Neural progenitor cell (in vitro differentiated cells): ENCODE data around the gene IRF5. TPM values are rescaled to one million over a fixed set of nuclear protein-coding genes. Genes with fewer than 3 reads are reported as not detected.

Experiments used
- DNase-seq: peaks from one replicate; pipeline ENCODE4 v3.0.0-alpha.2; 2016; ENCODE audit warnings: low spot score
- H2AFZ ChIP-seq: fragments of 200-600 bp; sonication (generic); replicated peaks from 2 replicates; pipeline ENCODE4 v1.6.1; 2016; ENCODE audit warnings: antibody characterized with exemption
- H3F3A ChIP-seq: fragments of 200-600 bp; sonication (generic); 2 replicates; pipeline ENCODE4 v1.6.1; 2016; ENCODE audit warnings: antibody characterized with exemption, low read depth
- H3K27ac ChIP-seq: fragments of 200-600 bp; sonication (generic); 2 replicates; pipeline ENCODE4 v1.5.1; 2016; ENCODE audit warnings: mild to moderate bottlenecking
- H3K27me3 ChIP-seq: fragments of 200-600 bp; sonication (generic); 2 replicates; pipeline ENCODE4 v1.6.1; 2016; ENCODE audit warnings: mild to moderate bottlenecking, moderate library complexity
- H3K36me3 ChIP-seq: fragments of 200-600 bp; sonication (generic); 2 replicates; pipeline ENCODE4 v1.5.1; 2016
- H3K4me1 ChIP-seq: fragments of 200-600 bp; sonication (generic); 2 replicates; pipeline ENCODE4 v1.6.1; 2016; ENCODE audit warnings: mixed run types
- H3K4me2 ChIP-seq: fragments of 200-600 bp; sonication (generic); 2 replicates; pipeline ENCODE4 v1.6.1; 2016
- H3K4me3 ChIP-seq: fragments of 200-600 bp; sonication (generic); 2 replicates; pipeline ENCODE4 v1.5.1; 2016
- H3K79me2 ChIP-seq: fragments of 200-600 bp; sonication (generic); 2 replicates; pipeline ENCODE4 v1.6.1; 2016; ENCODE audit warnings: low read depth
- H3K9ac ChIP-seq: fragments of 200-600 bp; sonication (generic); 2 replicates; pipeline ENCODE4 v1.6.1; 2016
- H3K9me3 ChIP-seq: fragments of 200-600 bp; sonication (generic); 2 replicates; pipeline ENCODE4 v1.5.1; 2016; ENCODE audit warnings: low read depth
- H4K20me1 ChIP-seq: fragments of 200-600 bp; sonication (generic); 2 replicates; pipeline ENCODE4 v1.6.1; 2016; ENCODE audit warnings: low read depth
- H3K27ac Mint-ChIP-seq: 3 replicates; pipeline ENCODE4 v1.8.0; 2021; ENCODE audit warnings: mixed read lengths
- H3K27me3 Mint-ChIP-seq: 2 replicates; pipeline ENCODE4 v1.8.0; 2022; ENCODE audit warnings: low read depth, mild to moderate bottlenecking, inconsistent platforms, moderate library complexity, mixed read lengths; ENCODE audit not compliant: insufficient read depth
- H3K36me3 Mint-ChIP-seq: 3 replicates; pipeline ENCODE4 v1.8.0; 2021; ENCODE audit warnings: mixed read lengths
- H3K4me1 Mint-ChIP-seq: 3 replicates; pipeline ENCODE4 v1.8.0; 2021; ENCODE audit warnings: mixed read lengths
- H3K4me3 Mint-ChIP-seq: 3 replicates; pipeline ENCODE4 v1.8.0; 2021; ENCODE audit warnings: mild to moderate bottlenecking, moderate library complexity, mixed read lengths
- H3K9me3 Mint-ChIP-seq: 3 replicates; pipeline ENCODE4 v1.8.0; 2020; ENCODE audit warnings: mixed read lengths
- CTCF ChIP-seq: fragments of 200-600 bp; sonication (generic); IDR thresholded peaks from 2 replicates; pipeline ENCODE4 v1.5.1; 2017; ENCODE audit warnings: antibody characterized with exemption, mild to moderate bottlenecking
- EZH2 ChIP-seq: fragments of 200-600 bp; sonication (generic); IDR thresholded peaks from 2 replicates; pipeline ENCODE4 v1.6.1; 2017; ENCODE audit warnings: antibody characterized with exemption, mild to moderate bottlenecking, moderate library complexity
- EZH2phosphoT487 ChIP-seq: fragments of 200-600 bp; sonication (generic); IDR thresholded peaks from 2 replicates; pipeline ENCODE4 v1.6.1; 2017; ENCODE audit warnings: antibody characterized with exemption
- total RNA-seq: library from RNA; depleted of rRNA; stranded (reverse); fragments of >200 nt; gene quantifications from 2 replicates; pipeline ENCODE4 v1.2.3, GENCODE V29; 2015; ENCODE audit warnings: low replicate concordance

The IRF5 gene
- total RNA-seq, 1 donor from 2014 or later: 0.22 TPM

GRCh38 chr7:128948312-128948973 is 10.7 kb downstream of the IRF5 start:
- no peak overlapping the region for H2AFZ ChIP-seq
- no peaks in the 10 kb centered on the region for H3K36me3 ChIP-seq
- Mint-ChIP-seq H3K9me3 (no peaks in the 10 kb centered on the region), H3K27ac (peak overlapping the region; percentile 53), H3K4me3 (no peak overlapping the region), H3K36me3 (peaks cover 19% of the 10 kb centered on the region), H3K27me3 (peaks cover 13% of the 10 kb centered on the region), H3K4me1 (no peaks in the 10 kb centered on the region)
- no peaks in the 10 kb centered on the region for H3K9me3 ChIP-seq
- H3F3A ChIP-seq: peaks cover 4% of the 10 kb centered on the region
- H3K27me3 ChIP-seq: no peaks in the 10 kb centered on the region
- H3K27ac ChIP-seq: no peak overlapping the region
- no peaks in the 10 kb centered on the region for H4K20me1 ChIP-seq
- no peaks in the 10 kb centered on the region for H3K4me1 ChIP-seq
- TF ChIP-seq CTCF (no peak), EZH2phosphoT487 (no peak), EZH2 (no peak)
- H3K4me2 ChIP-seq: no peak overlapping the region
- H3K79me2 ChIP-seq: no peaks in the 10 kb centered on the region
- no peak overlapping the region for H3K4me3 ChIP-seq
- DNase-seq: no peak
- H3K9ac ChIP-seq: no peak overlapping the region

- Mint-ChIP-seq H3K9me3 (no peaks in the 10 kb centered on the region), H3K27ac (no peak overlapping the region)
- TF ChIP-seq EZH2 (no peak), CTCF (no peak), EZH2phosphoT487 (no peak)
These were observed 11.4 kb downstream of the IRF5 start for GRCh38 chr7:128948976-128949760.

GRCh38 chr7:128951296-128951695 is 13.6 kb downstream of the IRF5 start:
- H3K27me3 ChIP-seq: no peaks in the 10 kb centered on the region
- TF ChIP-seq CTCF (no peak), EZH2 (no peak), EZH2phosphoT487 (no peak)
- no peak overlapping the region for H3K4me2 ChIP-seq
- no peaks in the 10 kb centered on the region for H3K4me1 ChIP-seq
- H3K9me3 ChIP-seq: no peaks in the 10 kb centered on the region
- Mint-ChIP-seq H3K36me3 (peaks cover 26% of the 10 kb centered on the region), H3K27me3 (peaks cover 13% of the 10 kb centered on the region), H3K9me3 (no peaks in the 10 kb centered on the region), H3K27ac (no peak overlapping the region), H3K4me3 (no peak overlapping the region), H3K4me1 (no peaks in the 10 kb centered on the region)
- H3K79me2 ChIP-seq: no peaks in the 10 kb centered on the region
- DNase-seq: no peak
- no peaks in the 10 kb centered on the region for H3K36me3 ChIP-seq
- H3K27ac ChIP-seq: no peak overlapping the region
- H3K9ac ChIP-seq: no peak overlapping the region
- no peaks in the 10 kb centered on the region for H4K20me1 ChIP-seq
- H3F3A ChIP-seq: peaks cover 4% of the 10 kb centered on the region
- no peak overlapping the region for H3K4me3 ChIP-seq
- H2AFZ ChIP-seq: no peak overlapping the region

More at GRCh38 chr7:128948976-128949760, 11.4 kb downstream of the IRF5 start:
- no peak overlapping the region for H3K4me2 ChIP-seq
- Mint-ChIP-seq H3K4me1 (no peaks in the 10 kb centered on the region), H3K27me3 (peaks cover 13% of the 10 kb centered on the region), H3K36me3 (peaks cover 20% of the 10 kb centered on the region), H3K4me3 (no peak overlapping the region)
- no peak overlapping the region for H2AFZ ChIP-seq
- no peak for DNase-seq
- no peak overlapping the region for H3K4me3 ChIP-seq
- no peaks in the 10 kb centered on the region for H4K20me1 ChIP-seq
- no peaks in the 10 kb centered on the region for H3K9me3 ChIP-seq
- no peaks in the 10 kb centered on the region for H3K27me3 ChIP-seq
- H3K36me3 ChIP-seq: no peaks in the 10 kb centered on the region
- H3K4me1 ChIP-seq: no peaks in the 10 kb centered on the region
- H3K9ac ChIP-seq: no peak overlapping the region
- no peak overlapping the region for H3K27ac ChIP-seq
- no peaks in the 10 kb centered on the region for H3K79me2 ChIP-seq
- H3F3A ChIP-seq: peaks cover 4% of the 10 kb centered on the region
